Fibroblast of the aortic adventitia (primary cell): ENCODE results near the gene MACROD1. TPM values are rescaled to one million over a fixed set of nuclear protein-coding genes. Genes with fewer than 3 reads are reported as not detected.
"Not testable (repeated sequence)": the region's sequence is repeated elsewhere in the genome, so short reads cannot be mapped to it uniquely, and the experiment has no call there.

Source experiments
- DNase-seq: peaks from one replicate; pipeline ENCODE4 v3.0.0-alpha.2; 2010; ENCODE audit warnings: low read depth
- H3K4me3 ChIP-seq: 2 replicates; pipeline ENCODE4 v1.5.1; 2011; ENCODE audit warnings: low read depth, mild to moderate bottlenecking, control low read depth, low read length, moderate library complexity
- total RNA-seq: library from RNA; depleted of rRNA; stranded (reverse); fragments of >200 nt; gene quantifications from 2 replicates; pipeline ENCODE4 v1.2.3, GENCODE V29; 2012; ENCODE audit warnings: low replicate concordance
- TF ChIP-seq, protein P1 (sequence below): IDR thresholded peaks from 2 replicates; pipeline ENCODE4 v1.5.1; 2011; ENCODE audit warnings: mild to moderate bottlenecking, low read length, control low read depth, inconsistent platforms; ENCODE audit not compliant: insufficient read depth

The MACROD1 gene
- total RNA-seq, 1 donor, result 14.5 TPM

- TF ChIP-seq, protein P1, sequence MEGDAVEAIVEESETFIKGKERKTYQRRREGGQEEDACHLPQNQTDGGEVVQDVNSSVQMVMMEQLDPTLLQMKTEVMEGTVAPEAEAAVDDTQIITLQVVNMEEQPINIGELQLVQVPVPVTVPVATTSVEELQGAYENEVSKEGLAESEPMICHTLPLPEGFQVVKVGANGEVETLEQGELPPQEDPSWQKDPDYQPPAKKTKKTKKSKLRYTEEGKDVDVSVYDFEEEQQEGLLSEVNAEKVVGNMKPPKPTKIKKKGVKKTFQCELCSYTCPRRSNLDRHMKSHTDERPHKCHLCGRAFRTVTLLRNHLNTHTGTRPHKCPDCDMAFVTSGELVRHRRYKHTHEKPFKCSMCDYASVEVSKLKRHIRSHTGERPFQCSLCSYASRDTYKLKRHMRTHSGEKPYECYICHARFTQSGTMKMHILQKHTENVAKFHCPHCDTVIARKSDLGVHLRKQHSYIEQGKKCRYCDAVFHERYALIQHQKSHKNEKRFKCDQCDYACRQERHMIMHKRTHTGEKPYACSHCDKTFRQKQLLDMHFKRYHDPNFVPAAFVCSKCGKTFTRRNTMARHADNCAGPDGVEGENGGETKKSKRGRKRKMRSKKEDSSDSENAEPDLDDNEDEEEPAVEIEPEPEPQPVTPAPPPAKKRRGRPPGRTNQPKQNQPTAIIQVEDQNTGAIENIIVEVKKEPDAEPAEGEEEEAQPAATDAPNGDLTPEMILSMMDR, result no peak
- no peak for DNase-seq
- no peak overlapping the region for H3K4me3 ChIP-seq
Observed at GRCh38 chr11:63978551-63979239, 187.2 kb downstream of the MACROD1 start.

- peak within 1 kb of the TSS; percentile 97 for H3K4me3 ChIP-seq
- peak; percentile 100 for DNase-seq
- TF ChIP-seq, protein P1, result peak; percentile 16
Observed at GRCh38 chr11:63974259-63975143, 191.4 kb downstream of the MACROD1 start, which contains the start of gene COX8A. TSS of gene COX8A (plus strand) at chr11:63974620. CDS start at chr11:63974681, 61 bp downstream.

DNA sequence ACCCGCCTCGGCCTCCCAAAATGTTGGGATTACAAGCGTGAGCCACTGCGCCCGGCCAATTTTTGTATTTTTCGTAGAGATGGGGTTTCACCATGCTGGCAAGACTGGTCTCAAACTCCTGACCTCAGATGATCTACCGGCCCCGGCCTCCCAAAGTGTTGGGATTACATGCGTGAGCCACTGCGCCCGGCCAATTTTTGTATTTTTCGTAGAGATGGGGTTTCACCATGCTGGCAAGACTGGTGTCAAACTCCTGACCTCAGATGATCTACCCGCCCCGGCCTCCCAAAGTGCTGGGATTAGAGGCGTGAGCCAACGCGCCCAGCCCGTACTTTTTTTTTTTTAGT lies 192.0 kb downstream of the MACROD1 start:
- not testable (repeated sequence) for DNase-seq, H3K4me3 ChIP-seq

- TF ChIP-seq, protein P1, result no peak
- no peak for DNase-seq
- no peak overlapping the region for H3K4me3 ChIP-seq
Observed at GRCh38 chr11:63970902-63971301, 195.0 kb downstream of the MACROD1 start.

GRCh38 chr11:63969461-63969860 lies 196.5 kb downstream of the MACROD1 start:
- H3K4me3 ChIP-seq, result no peak overlapping the region
- TF ChIP-seq, protein P1, result no peak
- no peak for DNase-seq

- DNase-seq, result no peak
- TF ChIP-seq, protein P1, result no peak
- no peak overlapping the region for H3K4me3 ChIP-seq
Observed at GRCh38 chr11:63966444-63966843, 199.5 kb downstream of the MACROD1 start.

DNA sequence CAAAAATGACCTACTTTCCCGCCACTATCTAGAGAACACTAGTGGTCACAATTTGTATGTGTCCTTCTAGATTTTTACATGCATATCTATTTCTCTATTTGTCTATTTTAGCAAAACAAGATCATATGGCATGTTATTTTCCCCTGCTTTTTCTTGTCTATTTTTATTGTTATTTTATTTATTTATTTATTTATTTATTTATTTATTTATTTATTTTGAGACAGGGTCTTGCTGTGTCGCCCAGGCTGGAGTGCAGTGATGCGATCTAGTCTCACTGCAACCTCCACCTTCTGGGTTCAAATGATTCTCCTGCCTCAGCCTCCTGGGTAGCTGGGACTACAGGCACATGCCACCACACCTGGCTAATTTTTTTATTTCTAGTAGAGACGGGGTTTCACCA lies 202.0 kb downstream of the MACROD1 start:
- H3K4me3 ChIP-seq, DNase-seq: not testable (repeated sequence)
